Midbrain (tissue), 1 donor: Measurements from ENCODE around the gene ZNF844.
A peak's percentile ranks its signal among the peaks of the same experiment; 100 is the strongest.
"Not testable (repeated sequence)": the region's sequence is repeated elsewhere in the genome, so short reads cannot be mapped to it uniquely, and the experiment has no call there.

Experiments
- DNase-seq: peaks from one replicate; lab custom pipeline; 2025; lab: John Stamatoyannopoulos, UW

The ZNF844 gene

GRCh38 chr19:12092065-12092867 is 27.7 kb downstream of the ZNF844 start:
- DNase-seq: peak; percentile 76

GRCh38 chr19:12092956-12093355 is 28.4 kb downstream of the ZNF844 start:
- no peak for DNase-seq

DNA sequence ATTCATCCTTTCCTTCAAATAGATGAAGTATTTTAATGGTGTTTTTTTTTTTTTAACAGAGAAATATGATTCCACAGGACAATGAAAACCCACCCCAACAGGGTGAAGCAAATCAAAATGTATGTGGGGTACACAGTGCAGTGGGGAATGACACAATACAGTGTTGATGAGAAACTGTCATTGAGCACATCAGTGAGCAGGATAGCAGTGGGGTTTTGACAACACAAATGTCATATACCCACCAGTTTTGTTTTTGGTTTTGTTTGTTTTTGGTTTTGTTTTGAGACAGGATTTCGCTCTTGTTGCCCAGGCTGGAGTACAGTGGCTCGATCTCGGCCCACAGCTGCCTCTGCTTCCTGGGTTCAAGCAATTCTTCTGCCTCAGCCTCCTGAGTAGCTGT is 29.2 kb downstream of the ZNF844 start:
- no peak for DNase-seq

GRCh38 chr19:12095111-12095790 is 30.7 kb downstream of the ZNF844 start:
- no peak for DNase-seq

DNA sequence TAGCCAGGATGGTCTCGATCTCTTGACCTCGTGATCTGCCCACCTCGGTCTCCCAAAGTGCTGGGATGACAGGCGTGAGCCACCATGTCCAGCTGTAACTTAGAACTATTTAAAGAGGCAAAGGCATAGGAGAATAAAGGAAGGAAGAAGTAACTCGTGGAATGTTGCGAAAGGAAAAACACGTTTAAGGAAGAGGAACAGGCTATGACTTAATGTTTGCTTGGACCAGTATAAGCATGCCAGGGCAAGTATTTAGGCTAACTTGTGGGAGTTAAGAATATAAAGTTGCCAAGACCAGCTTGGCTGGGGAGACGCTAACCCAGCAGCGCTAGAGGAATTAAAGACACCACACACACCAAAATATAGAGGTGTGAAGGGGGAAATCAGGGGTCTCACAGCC is 33.5 kb downstream of the ZNF844 start:
- DNase-seq: no peak

DNA sequence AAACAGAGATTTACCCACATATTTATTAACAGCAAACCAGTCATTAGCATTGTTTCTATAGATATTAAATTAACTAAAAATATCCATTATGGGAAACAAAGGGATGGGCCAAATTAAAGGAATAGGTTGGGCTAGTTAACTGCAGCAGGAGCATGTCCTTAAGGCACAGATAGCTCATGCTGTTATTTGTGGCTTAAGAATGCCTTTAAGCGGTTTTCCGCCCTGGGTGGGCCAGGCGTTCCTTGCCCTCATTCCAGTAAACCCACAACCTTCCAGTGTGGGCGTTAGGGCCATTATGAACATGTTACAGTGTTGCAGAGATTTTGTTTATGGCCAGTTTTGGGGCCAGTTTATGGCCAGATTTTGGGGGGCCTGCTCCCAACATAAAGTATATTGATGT is 39.4 kb downstream of the ZNF844 start:
- not testable (repeated sequence) for DNase-seq

DNA sequence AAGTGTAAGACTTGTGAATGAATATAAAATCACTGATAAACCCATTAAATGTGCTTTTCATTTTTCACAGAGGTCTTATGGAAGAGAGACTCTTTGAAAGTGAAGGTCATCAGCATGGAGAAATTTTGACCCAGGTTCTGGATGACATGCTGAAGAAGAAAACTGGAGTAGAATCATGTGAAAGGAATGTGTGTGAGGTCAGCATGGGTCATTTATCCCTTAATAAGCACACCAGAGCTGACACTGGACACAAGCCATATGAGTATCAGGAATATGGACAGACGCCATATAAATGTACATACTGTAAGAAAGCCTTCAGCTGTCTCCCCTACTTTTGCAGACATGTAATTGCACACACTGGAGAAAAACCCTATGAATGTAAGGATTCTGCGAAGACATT is 46.6 kb downstream of the ZNF844 start:
- no peak for DNase-seq

GRCh38 chr19:12111943-12112637 is 47.6 kb downstream of the ZNF844 start:
- no peak for DNase-seq

DNA sequence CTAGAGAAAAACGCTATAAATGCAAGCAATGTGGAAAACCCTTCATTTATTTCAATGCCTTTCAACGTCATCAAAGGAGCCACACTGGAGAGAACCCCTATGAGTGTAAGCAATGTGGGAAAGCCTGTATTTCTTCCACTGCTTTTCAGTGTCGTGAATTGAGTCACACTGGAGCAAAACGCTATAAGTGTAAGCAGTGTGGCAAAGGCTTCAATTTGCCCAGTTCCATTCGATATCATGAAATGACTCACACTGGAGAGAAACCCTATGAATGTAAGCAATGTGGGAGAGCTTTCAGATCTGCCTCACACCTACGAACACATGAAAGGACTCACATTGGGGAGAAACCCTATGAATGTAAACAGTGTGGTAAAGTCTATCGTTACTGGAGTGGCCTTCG is 48.2 kb downstream of the ZNF844 start:
- DNase-seq: no peak

GRCh38 chr19:12113121-12113520 is 48.6 kb downstream of the ZNF844 start:
- DNase-seq: no peak

DNA sequence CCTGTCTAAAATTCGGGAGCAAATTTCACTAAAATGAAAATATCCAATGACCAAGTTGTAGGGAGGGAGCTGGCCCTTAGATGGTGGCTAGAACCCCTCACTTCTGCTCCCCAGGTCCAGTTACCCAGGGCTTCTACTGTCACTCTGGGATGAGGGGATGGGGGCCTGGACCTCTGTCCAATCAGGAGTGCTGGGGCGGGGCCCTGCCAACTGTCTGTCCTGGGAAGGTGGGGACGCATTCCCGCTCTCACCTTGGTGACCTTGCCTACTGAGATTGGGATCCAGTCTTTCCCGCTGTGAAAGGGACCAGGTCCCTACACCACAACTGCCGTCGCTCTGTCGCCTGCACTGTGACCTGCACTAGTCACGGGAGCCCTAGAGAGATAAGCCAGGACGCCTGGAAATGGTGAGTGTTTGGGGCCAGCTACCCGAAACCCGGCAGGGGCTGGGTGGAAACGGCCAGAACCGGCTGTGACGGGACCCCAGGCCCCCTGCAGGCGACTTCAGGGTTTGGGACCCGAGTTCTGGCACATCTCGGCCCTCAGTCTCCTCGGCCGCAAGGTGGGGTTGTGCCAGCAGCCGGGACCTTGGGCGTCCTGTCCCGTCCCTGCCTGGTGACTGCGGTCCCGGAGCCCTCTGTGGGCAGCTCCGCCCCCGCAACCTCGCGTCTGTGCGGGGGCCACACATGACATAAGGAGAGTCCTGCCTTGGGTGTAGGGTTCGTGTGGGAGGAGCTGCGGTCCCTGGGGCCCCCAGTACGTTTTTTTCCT is 52.9 kb downstream of the ZNF844 start:
- DNase-seq: no peak

GRCh38 chr19:12126707-12127106 is 62.2 kb downstream of the ZNF844 start:
- DNase-seq: peak; percentile 1
